IMR-90 (cell line): Measurements from ENCODE around the gene RUNX1. TPM values are rescaled to one million over a fixed set of nuclear protein-coding genes. Genes with fewer than 3 reads are reported as not detected.

Experiments
- ATAC-seq: fragments of 200-7000 bp; cut with Tn5 transposase; 2 replicates; pipeline ENCODE4 v1.9.1; 2020; ENCODE audit warnings: low read depth, mild to moderate bottlenecking, moderate library complexity
- BruUV-seq: library from RNA; stranded (reverse); fragments of 400-500 nt; replicated peaks from 2 replicates; lab custom pipeline; 2021; lab: Mats Ljungman, UMichigan
- CTCF ChIA-PET: fragments of 300-600 bp; formaldehyde crosslinking; extraction: SDS; loops from one replicate; lab custom pipeline; 2021; ENCODE audit warnings: antibody characterized with exemption; lab: Yijun Ruan, JAX
- POLR2A ChIA-PET: fragments of 300-600 bp; sonication (Branson Sonifier 250); formaldehyde crosslinking; loops from one replicate; lab custom pipeline; 2022; ENCODE audit warnings: antibody characterized with exemption; ENCODE audit not compliant: unreplicated experiment; lab: Charles Lee
- DNase-seq: peaks from one replicate; pipeline ENCODE4 v3.0.0; 2013
- H2AFZ ChIP-seq: replicated peaks from 2 replicates; pipeline ENCODE3; 2013; ENCODE audit warnings: low read length, mild to moderate bottlenecking; ENCODE audit not compliant: poor library complexity
- H2AK5ac ChIP-seq: 2 replicates; pipeline ENCODE4 v1.6.1; 2013; ENCODE audit warnings: low read depth, low read length, inconsistent platforms
- H2AK9ac ChIP-seq: replicated peaks from 2 replicates; pipeline ENCODE3; 2013; ENCODE audit warnings: mild to moderate bottlenecking, low read depth, low read length, moderate library complexity; ENCODE audit not compliant: poor library complexity
- H2BK120ac ChIP-seq: 2 replicates; pipeline ENCODE4 v1.6.1; 2013; ENCODE audit warnings: low read depth, low read length, inconsistent platforms
- H2BK15ac ChIP-seq: 3 replicates; pipeline ENCODE4 v1.6.1; 2013; ENCODE audit warnings: low read depth, low read length, inconsistent platforms
- H2BK20ac ChIP-seq: 2 replicates; pipeline ENCODE4 v1.6.1; 2013; ENCODE audit warnings: low read depth, mild to moderate bottlenecking, inconsistent platforms, low read length, moderate library complexity
- H2BK5ac ChIP-seq: 2 replicates; pipeline ENCODE4 v1.6.1; 2013; ENCODE audit warnings: mild to moderate bottlenecking, low read depth, low read length, inconsistent platforms; ENCODE audit not compliant: poor library complexity, severe bottlenecking
- H3K14ac ChIP-seq: replicated peaks from 2 replicates; pipeline ENCODE4 v1.6.1; 2013; ENCODE audit warnings: low read depth, low read length, inconsistent platforms
- H3K18ac ChIP-seq: 2 replicates; pipeline ENCODE4 v1.6.1; 2013; ENCODE audit warnings: low read depth, low read length, control low read depth
- H3K23ac ChIP-seq: 2 replicates; pipeline ENCODE4 v1.6.1; 2013; ENCODE audit warnings: low read depth, low read length, inconsistent platforms
- H3K27ac ChIP-seq: 2 replicates; pipeline ENCODE4 v1.5.1; 2013; ENCODE audit warnings: mild to moderate bottlenecking, control low read depth, low read length; ENCODE audit not compliant: insufficient read depth
- H3K27me3 ChIP-seq: 2 replicates; pipeline ENCODE4 v1.6.1; 2013; ENCODE audit warnings: low read length; ENCODE audit not compliant: control insufficient read depth, insufficient read depth
- H3K36me3 ChIP-seq: 2 replicates; pipeline ENCODE4 v1.6.1; 2013; ENCODE audit warnings: low read length, mixed read lengths; ENCODE audit not compliant: control insufficient read depth, insufficient read depth
- H3K4ac ChIP-seq: 2 replicates; pipeline ENCODE4 v1.6.1; 2013; ENCODE audit warnings: low read depth, low read length, inconsistent platforms
- H3K4me1 ChIP-seq: 2 replicates; pipeline ENCODE4 v1.6.1; 2013; ENCODE audit warnings: low read length, mixed read lengths; ENCODE audit not compliant: control insufficient read depth, insufficient read depth
- H3K4me2 ChIP-seq: 2 replicates; pipeline ENCODE4 v1.6.1; 2013; ENCODE audit warnings: low read depth, mild to moderate bottlenecking, control low read depth, low read length, moderate library complexity
- H3K4me3 ChIP-seq: 2 replicates; pipeline ENCODE4 v1.5.1; 2013; ENCODE audit warnings: low read depth, mild to moderate bottlenecking, control low read depth, low read length, moderate library complexity; ENCODE audit not compliant: insufficient read depth
- H3K56ac ChIP-seq: 2 replicates; pipeline ENCODE4 v1.6.1; 2013; ENCODE audit warnings: low read length, inconsistent platforms; ENCODE audit not compliant: insufficient read depth; ENCODE audit errors: extremely low read depth
- H3K79me1 ChIP-seq, 2 experiments: 2 replicates each; pipeline ENCODE4 v1.6.1; 2013; ENCODE audit warnings: low read length in 2 of 2, inconsistent platforms in 1 of 2, low read depth in 1 of 2
- H3K9ac ChIP-seq: 2 replicates; pipeline ENCODE4 v1.6.1; 2013; ENCODE audit warnings: low read depth, low read length, control low read depth
- H3K9me1 ChIP-seq: 2 replicates; pipeline ENCODE4 v1.6.1; 2013; ENCODE audit warnings: low read length, inconsistent platforms; ENCODE audit not compliant: insufficient read depth
- H3K9me3 ChIP-seq: 2 replicates; pipeline ENCODE4 v1.6.1; 2013; ENCODE audit warnings: low read length; ENCODE audit not compliant: control insufficient read depth, insufficient read depth
- H4K20me1 ChIP-seq: 2 replicates; pipeline ENCODE4 v1.6.1; 2013; ENCODE audit warnings: low read length, inconsistent platforms; ENCODE audit not compliant: insufficient read depth
- H4K5ac ChIP-seq: 2 replicates; pipeline ENCODE4 v1.6.1; 2013; ENCODE audit warnings: mild to moderate bottlenecking, low read depth, low read length, control low read depth
- H4K8ac ChIP-seq, 2 experiments: 2 replicates each; pipeline ENCODE4 v1.6.1; 2013; ENCODE audit warnings: low read depth in 2 of 2, low read length in 2 of 2, control low read depth in 1 of 2, inconsistent platforms in 1 of 2
- H4K91ac ChIP-seq: 2 replicates; pipeline ENCODE4 v1.6.1; 2013; ENCODE audit warnings: low read depth, low read length, inconsistent platforms; ENCODE audit not compliant: insufficient read depth
- BHLHE40 ChIP-seq: fragments of 150-350 bp; IDR thresholded peaks from 2 replicates; pipeline ENCODE4 v1.6.1; 2016; ENCODE audit warnings: mild to moderate bottlenecking, low read depth, low read length
- CEBPB ChIP-seq: IDR thresholded peaks from 2 replicates; pipeline ENCODE4 v1.6.1; 2012; ENCODE audit warnings: low read depth, low read length, improper control_type of control experiment
- CHD1 ChIP-seq: IDR thresholded peaks from 2 replicates; pipeline ENCODE4 v1.6.1; 2012; ENCODE audit warnings: low read depth, low read length, improper control_type of control experiment
- FOS ChIP-seq: fragments of 150-350 bp; IDR thresholded peaks from 2 replicates; pipeline ENCODE4 v1.6.1; 2016; ENCODE audit warnings: low read depth, low read length
- MAFK ChIP-seq: IDR thresholded peaks from 2 replicates; pipeline ENCODE4 v1.6.1; 2012; ENCODE audit warnings: low read depth, low read length, improper control_type of control experiment
- MAZ ChIP-seq: IDR thresholded peaks from 2 replicates; pipeline ENCODE4 v1.6.1; 2012; ENCODE audit warnings: low read depth, mild to moderate bottlenecking, low read length, improper control_type of control experiment, moderate library complexity, borderline replicate concordance
- MXI1 ChIP-seq: IDR thresholded peaks from 2 replicates; pipeline ENCODE4 v1.6.1; 2012; ENCODE audit warnings: low read depth, mild to moderate bottlenecking, low read length, moderate library complexity, borderline replicate concordance
- NFE2L2 ChIP-seq: fragments of 150-350 bp; IDR thresholded peaks from 2 replicates; pipeline ENCODE4 v1.6.1; 2016; ENCODE audit warnings: low read depth, mild to moderate bottlenecking, low read length
- POLR2A ChIP-seq: IDR thresholded peaks from 2 replicates; pipeline ENCODE4 v1.6.1; 2012; ENCODE audit warnings: mild to moderate bottlenecking, low read depth, low read length
- RAD21 ChIP-seq: IDR thresholded peaks from 2 replicates; pipeline ENCODE4 v1.6.1; 2012; ENCODE audit warnings: low read length, improper control_type of control experiment
- RCOR1 ChIP-seq: IDR thresholded peaks from 2 replicates; pipeline ENCODE4 v1.6.1; 2012; ENCODE audit warnings: mild to moderate bottlenecking, low read length, improper control_type of control experiment; ENCODE audit not compliant: insufficient replicate concordance
- RFX5 ChIP-seq: IDR thresholded peaks from 2 replicates; pipeline ENCODE4 v1.8.0; 2012; ENCODE audit warnings: low read depth, mild to moderate bottlenecking, low read length, moderate library complexity
- SMC3 ChIP-seq: fragments of 150-350 bp; IDR thresholded peaks from 2 replicates; pipeline ENCODE4 v1.6.1; 2016; ENCODE audit warnings: low read depth, mild to moderate bottlenecking, antibody characterized with exemption, low read length, moderate library complexity
- WGBS, 2 experiments: methylation state at CpG; one replicate each; pipeline versions ENCODE4 v1.1.5 to v1.1.7; 2013; ENCODE audit warnings: missing lambda C conversion rate in 2 of 2; ENCODE audit not compliant: insufficient read length in 1 of 2; ENCODE audit errors: extremely low coverage in 2 of 2; 5-methylcytosine and 5-hydroxymethylcytosine counted together
- dilution Hi-C: fragments of 300-500 bp; cut with HindIII; formaldehyde crosslinking; loops from one replicate; pipeline ENCODE4 v1.14.3; 2018; ENCODE audit warnings: low sequenced_read_pairs; ENCODE audit not compliant: unreplicated experiment
- in situ Hi-C: fragments of 300-500 bp; cut with MboI; formaldehyde crosslinking; loops from 3 replicates; pipeline ENCODE4 v1.14.3; 2019; ENCODE audit warnings: low sequenced_read_pairs, inconsistent platforms, mixed read lengths
- intact Hi-C: fragments of 100-400 bp; cut with micrococcal nuclease; formaldehyde crosslinking; loops from 2 replicates; pipeline ENCODE4 v1.10.0; 2022
- polyA plus RNA-seq, 3 experiments: library from polyadenylated mRNA; depleted of rRNA; stranded (reverse); fragments of >200 nt; gene quantifications; 2 replicates each; pipeline ENCODE4 v1.2.3, GENCODE V29; 2012; ENCODE audit warnings: low replicate concordance in 1 of 3
- total RNA-seq: library from RNA; depleted of rRNA; stranded (reverse); fragments of >200 nt; gene quantifications from 2 replicates; pipeline ENCODE4 v1.2.3, GENCODE V29; 2012
- TF ChIP-seq, protein P1 (sequence below): fragments of 150-350 bp; IDR thresholded peaks from 2 replicates; pipeline ENCODE4 v1.6.1; 2016; ENCODE audit warnings: low read depth, mild to moderate bottlenecking, low read length, moderate library complexity, borderline replicate concordance
- TF ChIP-seq, protein P2 (sequence below): fragments of 150-350 bp; IDR thresholded peaks from 2 replicates; pipeline ENCODE4 v1.6.1; 2017; ENCODE audit warnings: mild to moderate bottlenecking, antibody characterized with exemption, low read length, low read depth
- TF ChIP-seq, protein P3 (sequence below): conservative IDR thresholded peaks from 2 replicates; pipeline ENCODE4 v1.5.1; 2012; ENCODE audit warnings: mild to moderate bottlenecking, low read depth, low read length, improper control_type of control experiment

Gene RUNX1
- total and polyA plus RNA-seq, 2 of the 4 experiments (the other 2 are of a cell fraction), result 34.5 to 56.5 TPM

DNA sequence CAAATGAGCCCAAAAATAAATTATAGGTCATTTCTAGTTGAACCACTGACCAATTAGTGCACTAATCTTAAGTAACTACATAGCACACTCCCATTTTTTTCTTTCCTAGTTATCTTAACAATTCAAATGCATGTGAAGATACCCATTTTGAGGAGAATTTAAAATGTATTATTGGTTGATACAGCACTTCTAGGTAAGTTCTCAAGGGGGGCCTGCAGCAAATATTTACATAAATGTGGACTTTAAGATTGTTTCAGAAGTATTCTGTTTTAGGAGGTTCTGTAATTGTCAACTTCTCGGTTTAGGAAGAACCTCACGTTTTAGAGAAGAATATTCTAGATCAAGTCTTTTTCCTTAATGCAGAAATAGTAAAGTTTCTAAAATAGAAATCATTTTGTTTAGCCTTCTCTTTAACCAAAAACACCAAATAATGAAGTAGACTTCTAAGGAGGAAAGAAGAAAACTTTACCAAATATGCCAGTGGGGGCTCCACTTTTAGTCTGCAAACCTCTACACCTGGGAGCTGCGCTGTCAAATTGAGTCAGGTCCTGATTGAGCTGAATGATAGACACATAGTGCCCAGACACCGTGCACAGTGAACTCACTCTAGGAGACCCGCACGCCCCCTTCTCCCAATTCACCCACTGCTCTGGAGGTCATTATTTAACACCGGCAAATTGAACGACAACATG lies 144.4 kb downstream of the RUNX1 start:
- Histone ChIP-seq H4K91ac (no peak overlapping the region), H2BK15ac (no peak overlapping the region), H3K23ac (no peak overlapping the region), H2BK20ac (no peak overlapping the region), H3K18ac (no peak overlapping the region), H3K56ac (no peak overlapping the region), H3K14ac (no peak overlapping the region), H2AK9ac (no peak overlapping the region), H4K20me1 (no peaks in the 10 kb centered on the region), H3K4me3 (no peak overlapping the region), H3K36me3 (no peaks in the 10 kb centered on the region), H4K8ac (no peak overlapping the region), H2BK5ac (no peak overlapping the region), H3K27ac (no peak overlapping the region), H3K4me2 (no peak overlapping the region), H3K9me3 (no peaks in the 10 kb centered on the region), H3K9ac (no peak overlapping the region), H3K79me1 (no peaks in the 10 kb centered on the region; a peak in 1 of 4 replicates), H3K9me1 (no peaks in the 10 kb centered on the region; the same call in 1 of the 2 replicates), H2AK5ac (no peak overlapping the region), H2BK120ac (no peak overlapping the region), H3K4ac (no peak overlapping the region), H2AFZ (no peak overlapping the region), H4K5ac (no peak overlapping the region), H3K27me3 (no peaks in the 10 kb centered on the region), H3K4me1 (peaks cover under 1% of the 10 kb centered on the region; the same call in 1 of the 2 replicates)
- ChIA-PET POLR2A (no interaction called here), CTCF (no interaction called here)
- no TSS peak for BruUV-seq
- dilution Hi-C loops (no loop called here), intact Hi-C loops (no loop called here), in situ Hi-C loops (no loop called here)
- ATAC-seq, result no peak
- TF ChIP-seq, protein P1, sequence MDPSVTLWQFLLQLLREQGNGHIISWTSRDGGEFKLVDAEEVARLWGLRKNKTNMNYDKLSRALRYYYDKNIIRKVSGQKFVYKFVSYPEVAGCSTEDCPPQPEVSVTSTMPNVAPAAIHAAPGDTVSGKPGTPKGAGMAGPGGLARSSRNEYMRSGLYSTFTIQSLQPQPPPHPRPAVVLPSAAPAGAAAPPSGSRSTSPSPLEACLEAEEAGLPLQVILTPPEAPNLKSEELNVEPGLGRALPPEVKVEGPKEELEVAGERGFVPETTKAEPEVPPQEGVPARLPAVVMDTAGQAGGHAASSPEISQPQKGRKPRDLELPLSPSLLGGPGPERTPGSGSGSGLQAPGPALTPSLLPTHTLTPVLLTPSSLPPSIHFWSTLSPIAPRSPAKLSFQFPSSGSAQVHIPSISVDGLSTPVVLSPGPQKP, result no peak
- no peak for TF ChIP-seq FOS
- TF ChIP-seq, protein P2, sequence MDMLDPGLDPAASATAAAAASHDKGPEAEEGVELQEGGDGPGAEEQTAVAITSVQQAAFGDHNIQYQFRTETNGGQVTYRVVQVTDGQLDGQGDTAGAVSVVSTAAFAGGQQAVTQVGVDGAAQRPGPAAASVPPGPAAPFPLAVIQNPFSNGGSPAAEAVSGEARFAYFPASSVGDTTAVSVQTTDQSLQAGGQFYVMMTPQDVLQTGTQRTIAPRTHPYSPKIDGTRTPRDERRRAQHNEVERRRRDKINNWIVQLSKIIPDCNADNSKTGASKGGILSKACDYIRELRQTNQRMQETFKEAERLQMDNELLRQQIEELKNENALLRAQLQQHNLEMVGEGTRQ, result no peak
- no peak for TF ChIP-seq RAD21
- TF ChIP-seq, protein P3, sequence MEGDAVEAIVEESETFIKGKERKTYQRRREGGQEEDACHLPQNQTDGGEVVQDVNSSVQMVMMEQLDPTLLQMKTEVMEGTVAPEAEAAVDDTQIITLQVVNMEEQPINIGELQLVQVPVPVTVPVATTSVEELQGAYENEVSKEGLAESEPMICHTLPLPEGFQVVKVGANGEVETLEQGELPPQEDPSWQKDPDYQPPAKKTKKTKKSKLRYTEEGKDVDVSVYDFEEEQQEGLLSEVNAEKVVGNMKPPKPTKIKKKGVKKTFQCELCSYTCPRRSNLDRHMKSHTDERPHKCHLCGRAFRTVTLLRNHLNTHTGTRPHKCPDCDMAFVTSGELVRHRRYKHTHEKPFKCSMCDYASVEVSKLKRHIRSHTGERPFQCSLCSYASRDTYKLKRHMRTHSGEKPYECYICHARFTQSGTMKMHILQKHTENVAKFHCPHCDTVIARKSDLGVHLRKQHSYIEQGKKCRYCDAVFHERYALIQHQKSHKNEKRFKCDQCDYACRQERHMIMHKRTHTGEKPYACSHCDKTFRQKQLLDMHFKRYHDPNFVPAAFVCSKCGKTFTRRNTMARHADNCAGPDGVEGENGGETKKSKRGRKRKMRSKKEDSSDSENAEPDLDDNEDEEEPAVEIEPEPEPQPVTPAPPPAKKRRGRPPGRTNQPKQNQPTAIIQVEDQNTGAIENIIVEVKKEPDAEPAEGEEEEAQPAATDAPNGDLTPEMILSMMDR, result no peak
- TF ChIP-seq POLR2A, result no peak
- no peak for TF ChIP-seq MAZ
- TF ChIP-seq RCOR1, result no peak
- TF ChIP-seq RFX5, result no peak
- no peak for TF ChIP-seq NFE2L2
- TF ChIP-seq MXI1, result no peak
- TF ChIP-seq MAFK, result no peak
- TF ChIP-seq CHD1, result no peak
- TF ChIP-seq SMC3, result no peak
- no peak for TF ChIP-seq CEBPB
- TF ChIP-seq BHLHE40, result no peak
- DNase-seq, result no peak
- 100% methylated on average over 1 of the region's 8 CpGs; no CpG with 5 or more reads in 1 of the 2 experiments for WGBS, 2 experiments
